Activated naive CD4-positive, alpha-beta T cell treated with anti-CD3 and anti-CD28 coated beads for 36 hours (primary cell): ENCODE results near the gene POU6F2. TPM values are rescaled to one million over a fixed set of nuclear protein-coding genes. Genes with fewer than 3 reads are reported as not detected.

Source experiments
- CTCF ChIA-PET: fragments of 350-600 bp; sonication (Branson Sonifier 250); formaldehyde crosslinking; loops from one replicate; lab custom pipeline; 2021; ENCODE audit warnings: antibody characterized with exemption; lab: Charles Lee
- DNase-seq: peaks from one replicate; pipeline ENCODE4 v3.0.0-alpha.2; 2020
- H3K27ac Mint-ChIP-seq: one replicate; pipeline ENCODE4 v1.8.0; 2021; ENCODE audit warnings: mild to moderate bottlenecking, mixed read lengths
- H3K27me3 Mint-ChIP-seq: one replicate; pipeline ENCODE4 v1.8.0; 2021; ENCODE audit warnings: low read depth, mixed read lengths
- H3K36me3 Mint-ChIP-seq: one replicate; pipeline ENCODE4 v1.8.0; 2021; ENCODE audit warnings: low read depth, mixed read lengths
- H3K4me1 Mint-ChIP-seq: one replicate; pipeline ENCODE4 v1.8.0; 2021; ENCODE audit warnings: low read depth, mixed read lengths
- H3K4me3 Mint-ChIP-seq: one replicate; pipeline ENCODE4 v1.8.0; 2021; ENCODE audit warnings: mild to moderate bottlenecking, moderate library complexity, mixed read lengths
- H3K9me3 Mint-ChIP-seq: one replicate; pipeline ENCODE4 v1.8.0; 2021; ENCODE audit warnings: mixed read lengths
- intact Hi-C: fragments of 100-400 bp; cut with micrococcal nuclease; formaldehyde crosslinking; loops from one replicate; pipeline ENCODE4 v1.15.1; 2023
- total RNA-seq, 2 experiments: library from RNA; stranded (reverse); gene quantifications; one replicate each; pipeline ENCODE4 v1.2.3, GENCODE V29; 2021

The POU6F2 gene
- total RNA-seq, 2 experiments from 2014 or later: not detected

GRCh38 chr7:39260279-39260844, 282.7 kb downstream of the POU6F2 start:
- intact Hi-C loops: no loop called here
- H3K9me3 Mint-ChIP-seq: no peaks in the 10 kb centered on the region
- no peak overlapping the region for H3K27ac Mint-ChIP-seq
- H3K27me3 Mint-ChIP-seq: no peaks in the 10 kb centered on the region
- no peak for DNase-seq
- CTCF ChIA-PET: no interaction called here
- no peaks in the 10 kb centered on the region for H3K36me3 Mint-ChIP-seq
- H3K4me3 Mint-ChIP-seq: no peak overlapping the region
- no peaks in the 10 kb centered on the region for H3K4me1 Mint-ChIP-seq

- DNase-seq: no peak
- H3K9me3 Mint-ChIP-seq: no peaks in the 10 kb centered on the region
- H3K4me3 Mint-ChIP-seq: no peak overlapping the region
- peaks cover 3% of the 10 kb centered on the region for H3K27me3 Mint-ChIP-seq
- intact Hi-C loops: no loop called here
- CTCF ChIA-PET: no interaction called here
- no peak overlapping the region for H3K27ac Mint-ChIP-seq
- no peaks in the 10 kb centered on the region for H3K4me1 Mint-ChIP-seq
- H3K36me3 Mint-ChIP-seq: no peaks in the 10 kb centered on the region
Measured at GRCh38 chr7:39261771-39262170, 284.1 kb downstream of the POU6F2 start.

GRCh38 chr7:39265641-39266591, 288.2 kb downstream of the POU6F2 start:
- Mint-ChIP-seq H3K36me3 (no peaks in the 10 kb centered on the region), H3K27me3 (peaks cover 4% of the 10 kb centered on the region), H3K27ac (no peak overlapping the region), H3K4me1 (no peaks in the 10 kb centered on the region), H3K4me3 (no peak overlapping the region), H3K9me3 (no peaks in the 10 kb centered on the region)
- intact Hi-C loops: no loop called here
- CTCF ChIA-PET: no interaction called here
- DNase-seq: no peak

- no peak for DNase-seq
- Mint-ChIP-seq H3K4me1 (no peaks in the 10 kb centered on the region), H3K4me3 (no peak overlapping the region), H3K9me3 (no peaks in the 10 kb centered on the region), H3K36me3 (no peaks in the 10 kb centered on the region), H3K27ac (no peak overlapping the region), H3K27me3 (peaks cover 5% of the 10 kb centered on the region)
- intact Hi-C loops: no loop called here
- CTCF ChIA-PET: no interaction called here
Measured at GRCh38 chr7:39269034-39269433, 291.3 kb downstream of the POU6F2 start.

- Mint-ChIP-seq H3K9me3 (no peaks in the 10 kb centered on the region), H3K27ac (no peak overlapping the region), H3K36me3 (no peaks in the 10 kb centered on the region), H3K4me3 (no peak overlapping the region), H3K4me1 (no peaks in the 10 kb centered on the region), H3K27me3 (peaks cover 5% of the 10 kb centered on the region)
- intact Hi-C loops: no loop called here
- no peak for DNase-seq
- CTCF ChIA-PET: no interaction called here
Measured at GRCh38 chr7:39270018-39270417, 292.3 kb downstream of the POU6F2 start.

GRCh38 chr7:39271402-39271801, 293.7 kb downstream of the POU6F2 start:
- CTCF ChIA-PET: no interaction called here
- Mint-ChIP-seq H3K4me3 (no peak overlapping the region), H3K27ac (no peak overlapping the region), H3K27me3 (peaks cover 2% of the 10 kb centered on the region), H3K9me3 (no peaks in the 10 kb centered on the region), H3K4me1 (no peaks in the 10 kb centered on the region), H3K36me3 (no peaks in the 10 kb centered on the region)
- intact Hi-C loops: no loop called here
- DNase-seq: no peak

GRCh38 chr7:39272111-39272510, 294.4 kb downstream of the POU6F2 start:
- no peak overlapping the region for H3K4me3 Mint-ChIP-seq
- CTCF ChIA-PET: no interaction called here
- intact Hi-C loops: no loop called here

GRCh38 chr7:39272691-39273090, 295.0 kb downstream of the POU6F2 start:
- intact Hi-C loops: no loop called here
- Mint-ChIP-seq H3K36me3 (no peaks in the 10 kb centered on the region), H3K27me3 (peaks cover 2% of the 10 kb centered on the region), H3K27ac (no peak overlapping the region), H3K4me3 (no peak overlapping the region), H3K4me1 (no peaks in the 10 kb centered on the region), H3K9me3 (no peaks in the 10 kb centered on the region)
- no peak for DNase-seq
- CTCF ChIA-PET: no interaction called here

More at GRCh38 chr7:39272111-39272510, 294.4 kb downstream of the POU6F2 start:
- H3K9me3 Mint-ChIP-seq: no peaks in the 10 kb centered on the region
- H3K27me3 Mint-ChIP-seq: peaks cover 2% of the 10 kb centered on the region
- H3K36me3 Mint-ChIP-seq: no peaks in the 10 kb centered on the region
- DNase-seq: no peak
- no peak overlapping the region for H3K27ac Mint-ChIP-seq
- H3K4me1 Mint-ChIP-seq: no peaks in the 10 kb centered on the region

GRCh38 chr7:39280337-39280736, 302.6 kb downstream of the POU6F2 start:
- intact Hi-C loops: no loop called here

GRCh38 chr7:39285256-39285655, 307.5 kb downstream of the POU6F2 start:
- no peaks in the 10 kb centered on the region for H3K36me3 Mint-ChIP-seq
- no peak overlapping the region for H3K27ac Mint-ChIP-seq
- CTCF ChIA-PET: no interaction called here
- DNase-seq: no peak
- H3K4me3 Mint-ChIP-seq: no peak overlapping the region
- peaks cover 12% of the 10 kb centered on the region for H3K27me3 Mint-ChIP-seq
- intact Hi-C loops: no loop called here
- H3K4me1 Mint-ChIP-seq: no peaks in the 10 kb centered on the region
- H3K9me3 Mint-ChIP-seq: no peaks in the 10 kb centered on the region

More at GRCh38 chr7:39280337-39280736, 302.6 kb downstream of the POU6F2 start:
- no peaks in the 10 kb centered on the region for H3K9me3 Mint-ChIP-seq
- no peaks in the 10 kb centered on the region for H3K36me3 Mint-ChIP-seq
- no peak overlapping the region for H3K4me3 Mint-ChIP-seq
- no peak overlapping the region for H3K27ac Mint-ChIP-seq
- H3K4me1 Mint-ChIP-seq: no peaks in the 10 kb centered on the region
- DNase-seq: no peak
- CTCF ChIA-PET: no interaction called here
- H3K27me3 Mint-ChIP-seq: peaks cover 7% of the 10 kb centered on the region

- no peak for DNase-seq
- Mint-ChIP-seq H3K27me3 (peaks cover 15% of the 10 kb centered on the region), H3K27ac (no peak overlapping the region), H3K36me3 (no peaks in the 10 kb centered on the region), H3K4me1 (no peaks in the 10 kb centered on the region), H3K4me3 (no peak overlapping the region), H3K9me3 (no peaks in the 10 kb centered on the region)
- intact Hi-C loops: no loop called here
- CTCF ChIA-PET: interaction anchor here (1.3 kb wide), 1 partner anchor 10 kb away, joined by 3 read pairs; no protein-coding TSS in a partner anchor
Measured at GRCh38 chr7:39288303-39288702, 310.6 kb downstream of the POU6F2 start.

GRCh38 chr7:39291628-39292410, 314.1 kb downstream of the POU6F2 start:
- Mint-ChIP-seq H3K9me3 (no peaks in the 10 kb centered on the region), H3K27me3 (peaks cover 13% of the 10 kb centered on the region), H3K4me1 (no peaks in the 10 kb centered on the region), H3K4me3 (no peak overlapping the region), H3K27ac (no peak overlapping the region), H3K36me3 (no peaks in the 10 kb centered on the region)
- intact Hi-C loops: no loop called here
- no peak for DNase-seq
- CTCF ChIA-PET: interaction anchor here (0.6 kb wide), 1 partner anchor 351 kb away, joined by 3 read pairs; no protein-coding TSS in a partner anchor
